GM13976 (cell line): ENCODE measurements around the gene CHST10.
"Not testable (repeated sequence)": the region's sequence is repeated elsewhere in the genome, so short reads cannot be mapped to it uniquely, and the experiment has no call there.

Source experiments
- DNase-seq: peaks from one replicate; pipeline ENCODE4 v3.0.0; 2012; ENCODE audit warnings: low spot score
- in situ Hi-C: fragments of 300-500 bp; cut with MboI; formaldehyde crosslinking; loops from one replicate; pipeline ENCODE4 v1.12.0; 2022; ENCODE audit warnings: low sequenced_read_pairs, mixed read lengths, inconsistent platforms; ENCODE audit not compliant: unreplicated experiment
- TF ChIP-seq, protein P1 (sequence below): IDR thresholded peaks from 2 replicates; pipeline ENCODE4 v1.5.1; 2012; ENCODE audit warnings: borderline replicate concordance, mild to moderate bottlenecking; ENCODE audit not compliant: insufficient read depth; ENCODE audit errors: extremely low read depth, missing control alignments, control extremely low read depth

Gene CHST10

DNA sequence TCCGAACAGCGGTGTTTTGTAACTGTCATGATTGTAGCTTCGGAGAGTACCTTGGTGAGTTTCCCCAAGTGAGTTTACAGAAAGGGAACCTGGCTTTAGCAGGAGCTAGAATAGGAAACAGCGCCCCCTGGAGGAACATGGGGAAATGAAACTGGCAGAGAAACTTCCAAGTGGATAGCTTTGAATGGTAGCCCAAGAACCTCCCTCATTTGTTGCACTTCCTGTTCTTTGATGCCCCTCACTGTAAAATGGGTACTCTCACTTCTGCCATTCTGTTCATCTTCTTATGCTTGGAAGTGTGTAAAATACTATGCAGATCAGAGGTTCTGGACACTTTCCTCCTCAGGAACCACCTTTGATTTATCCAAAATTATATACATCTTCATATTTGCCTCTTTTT, 36.2 kb downstream of the CHST10 start:
- in situ Hi-C loops = loop anchor here (10.0 kb wide), 1 partner anchor 116 kb away; no protein-coding TSS in a partner anchor
- DNase-seq = peak; percentile 62
- TF ChIP-seq, protein P1, sequence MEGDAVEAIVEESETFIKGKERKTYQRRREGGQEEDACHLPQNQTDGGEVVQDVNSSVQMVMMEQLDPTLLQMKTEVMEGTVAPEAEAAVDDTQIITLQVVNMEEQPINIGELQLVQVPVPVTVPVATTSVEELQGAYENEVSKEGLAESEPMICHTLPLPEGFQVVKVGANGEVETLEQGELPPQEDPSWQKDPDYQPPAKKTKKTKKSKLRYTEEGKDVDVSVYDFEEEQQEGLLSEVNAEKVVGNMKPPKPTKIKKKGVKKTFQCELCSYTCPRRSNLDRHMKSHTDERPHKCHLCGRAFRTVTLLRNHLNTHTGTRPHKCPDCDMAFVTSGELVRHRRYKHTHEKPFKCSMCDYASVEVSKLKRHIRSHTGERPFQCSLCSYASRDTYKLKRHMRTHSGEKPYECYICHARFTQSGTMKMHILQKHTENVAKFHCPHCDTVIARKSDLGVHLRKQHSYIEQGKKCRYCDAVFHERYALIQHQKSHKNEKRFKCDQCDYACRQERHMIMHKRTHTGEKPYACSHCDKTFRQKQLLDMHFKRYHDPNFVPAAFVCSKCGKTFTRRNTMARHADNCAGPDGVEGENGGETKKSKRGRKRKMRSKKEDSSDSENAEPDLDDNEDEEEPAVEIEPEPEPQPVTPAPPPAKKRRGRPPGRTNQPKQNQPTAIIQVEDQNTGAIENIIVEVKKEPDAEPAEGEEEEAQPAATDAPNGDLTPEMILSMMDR = peak; percentile 76

DNA sequence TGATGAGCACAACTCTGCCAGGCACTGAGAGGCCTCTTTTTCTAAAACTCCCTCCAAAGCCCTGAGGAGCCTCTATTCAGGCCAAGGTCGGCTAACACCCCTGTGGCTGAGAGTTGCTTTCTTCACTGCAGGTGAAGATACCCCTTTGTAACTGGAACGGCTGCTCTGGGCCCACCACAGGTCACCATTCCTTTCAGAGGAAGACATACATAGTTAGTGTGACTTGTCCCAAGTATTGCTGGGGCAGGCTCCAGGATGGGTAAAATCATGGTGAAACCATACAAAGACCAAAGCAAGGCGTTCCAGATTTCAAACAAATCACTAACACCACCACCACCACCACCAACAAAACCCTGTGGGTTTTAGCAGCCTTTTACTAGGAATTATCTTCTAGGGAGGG, 36.8 kb downstream of the CHST10 start:
- no peak for DNase-seq
- TF ChIP-seq, protein P1 = no peak
- in situ Hi-C loops = loop anchor here (10.0 kb wide), 1 partner anchor 116 kb away; no protein-coding TSS in a partner anchor

DNA sequence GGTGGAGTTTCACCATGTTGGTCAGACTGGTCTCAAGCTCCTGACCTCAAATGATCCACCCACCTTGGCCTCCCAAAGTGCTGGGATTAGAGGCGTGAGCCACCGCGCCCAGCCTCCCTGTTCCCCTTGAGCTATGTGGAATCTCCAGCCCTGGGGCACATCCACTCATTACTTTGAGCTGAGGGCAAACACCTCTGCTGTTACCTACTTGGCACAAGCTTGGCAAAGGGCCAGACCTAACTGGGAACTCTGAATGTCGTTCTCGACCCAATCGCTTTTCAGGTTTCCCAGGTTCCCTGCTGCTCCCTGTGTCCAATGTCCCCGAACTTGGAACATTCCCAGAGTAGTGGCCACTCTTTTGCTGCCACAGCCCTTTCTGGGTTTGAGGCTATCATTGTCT, 40.6 kb downstream of the CHST10 start:
- no peak for DNase-seq
- TF ChIP-seq, protein P1 = no peak
- in situ Hi-C loops = no loop called here

DNA sequence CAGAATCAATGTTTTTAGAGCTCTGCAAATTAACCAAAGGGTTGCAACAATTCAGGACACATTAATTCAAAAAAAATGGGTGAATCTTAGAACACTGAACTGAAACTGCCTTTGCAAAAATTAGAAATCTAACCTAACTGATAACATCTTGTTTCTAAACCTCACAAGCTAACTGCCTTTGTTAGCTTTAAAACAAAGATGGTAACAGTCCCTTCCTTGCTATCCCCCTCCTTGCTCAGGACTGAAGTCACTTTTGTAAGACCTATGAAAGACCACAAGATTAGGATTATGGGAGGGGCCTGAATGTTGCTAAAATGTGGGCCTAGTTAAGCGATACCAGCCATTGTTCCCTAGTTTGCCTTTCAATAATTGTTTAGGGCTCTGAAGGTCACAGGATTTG, 50.3 kb downstream of the CHST10 start:
- DNase-seq = no peak
- in situ Hi-C loops = no loop called here

DNA sequence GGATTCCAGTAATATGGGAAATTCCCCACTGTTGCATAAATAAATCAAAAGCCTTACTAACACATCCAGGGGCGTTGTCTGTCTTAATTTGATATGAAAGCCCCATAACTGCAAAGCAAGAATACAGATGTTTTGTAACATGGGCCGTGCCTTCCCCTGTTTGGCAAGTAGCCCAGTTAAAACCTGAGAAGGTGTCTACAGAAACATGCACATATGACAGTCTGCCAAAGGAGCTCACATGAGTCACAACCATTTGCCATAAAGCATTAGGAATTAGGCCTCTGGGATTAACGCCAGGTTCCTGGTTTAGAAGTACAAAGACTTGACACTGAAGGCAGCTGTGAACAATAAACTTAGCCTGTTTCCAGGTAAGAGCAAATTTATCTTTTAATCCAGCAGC, 52.0 kb downstream of the CHST10 start:
- TF ChIP-seq, protein P1 = no peak
- in situ Hi-C loops = no loop called here
- DNase-seq = no peak

More for the DNA sequence above, 50.3 kb downstream of the CHST10 start:
- TF ChIP-seq, protein P1 = no peak

DNA sequence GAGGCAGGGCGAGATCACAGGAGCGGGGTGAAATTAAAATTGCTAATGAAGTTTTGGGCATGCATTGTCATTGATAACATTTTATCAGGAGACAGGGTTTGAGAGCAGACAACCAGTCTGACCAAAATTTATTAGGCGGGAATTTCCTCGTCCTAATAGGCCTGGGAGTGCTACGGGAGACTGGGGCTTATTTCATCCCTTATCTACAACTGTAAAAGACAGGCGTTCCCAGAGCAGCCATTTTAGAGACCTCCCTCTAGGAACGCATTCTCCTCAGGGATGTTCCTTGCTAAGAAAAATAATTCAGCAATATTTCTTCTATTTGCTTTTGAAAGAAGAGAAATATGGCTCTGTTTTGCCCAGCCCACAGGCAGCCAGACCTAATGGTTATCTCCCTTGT, 55.2 kb downstream of the CHST10 start:
- DNase-seq, in situ Hi-C loops: not testable (repeated sequence)

DNA sequence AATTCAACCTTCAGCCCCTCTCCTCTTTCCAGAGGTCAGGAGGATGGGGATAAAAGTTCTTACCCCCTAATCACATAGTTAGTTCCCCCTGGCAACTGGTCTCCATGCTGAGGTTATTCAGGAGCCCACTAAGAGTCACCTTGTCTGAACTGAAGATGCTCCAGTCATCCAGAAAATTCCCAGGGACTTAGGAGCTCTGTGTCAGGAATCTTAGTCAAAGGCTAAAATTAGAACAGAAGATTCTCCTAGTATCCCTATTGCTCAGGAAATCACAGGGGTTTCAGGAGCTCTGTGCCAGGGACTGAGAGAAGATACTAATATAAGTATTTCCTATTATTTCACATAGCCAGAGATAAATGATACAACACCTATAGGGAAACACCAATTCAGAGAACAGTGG, 57.9 kb downstream of the CHST10 start:
- in situ Hi-C loops = no loop called here
- TF ChIP-seq, protein P1 = no peak
- DNase-seq = no peak

DNA sequence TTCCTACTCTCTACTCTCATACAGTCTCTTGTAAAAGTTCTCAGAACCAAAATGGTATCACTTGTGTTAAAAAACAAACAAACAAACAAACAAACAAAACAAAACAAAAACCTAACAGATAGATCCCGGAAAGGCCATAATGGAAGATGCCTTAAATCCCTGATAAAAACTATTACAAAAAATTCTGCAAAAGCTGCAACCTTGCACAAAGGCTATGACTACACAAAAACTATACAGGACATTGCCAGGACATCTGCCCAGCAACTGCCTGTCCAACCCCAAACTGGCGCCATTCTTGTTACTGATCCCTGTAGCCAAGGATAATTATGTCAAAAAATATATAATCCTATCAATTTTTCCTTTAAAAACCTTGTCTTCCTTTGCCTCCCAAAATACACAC, 58.9 kb downstream of the CHST10 start:
- no peak for DNase-seq
- TF ChIP-seq, protein P1 = no peak
- in situ Hi-C loops = no loop called here
